Thyroid gland (tissue), 4 donors: ENCODE results near the gene VANGL1. TPM values are rescaled to one million over a fixed set of nuclear protein-coding genes. Genes with fewer than 3 reads are reported as not detected.

Experiments
- DNase-seq, 2 donors: peaks; one replicate each; pipeline ENCODE4 v3.0.0-alpha.2; 2019
- H3K27ac ChIP-seq, 3 donors: fragments of 200-600 bp; sonication (generic); 1 replicate in 2 of 3; 2 replicates in 1 of 3; pipeline ENCODE4 v1.5.1; 2016 to 2019; ENCODE audit warnings: mild to moderate bottlenecking in 1 of 3, moderate library complexity in 1 of 3
- H3K27me3 ChIP-seq: fragments of 200-600 bp; sonication (generic); one replicate; pipeline ENCODE4 v1.5.1; 2019
- H3K36me3 ChIP-seq, 2 donors: fragments of 200-600 bp; sonication (generic); one replicate each; pipeline ENCODE4 v1.5.1; 2016 to 2019
- H3K4me1 ChIP-seq, 2 donors: fragments of 200-600 bp; sonication (generic); one replicate each; pipeline ENCODE4 v1.5.1; 2017 to 2019
- H3K4me3 ChIP-seq, 3 donors: fragments of 200-600 bp; sonication (generic); replicated peaks in 1 of 3; 1 replicate in 2 of 3; 2 replicates in 1 of 3; pipeline ENCODE4 v1.5.1; 2016; ENCODE audit warnings: mild to moderate bottlenecking in 1 of 3
- H3K9me3 ChIP-seq: fragments of 200-600 bp; sonication (generic); one replicate; pipeline ENCODE4 v1.5.1; 2017
- POLR2A ChIP-seq, 2 donors: fragments of 450-650 bp; IDR thresholded peaks; one replicate each; pipeline ENCODE4 v1.6.1; 2017; ENCODE audit warnings: antibody characterized with exemption in 2 of 2, mild to moderate bottlenecking in 2 of 2, moderate library complexity in 1 of 2
- WGBS, 2 donors: methylation state at CpG; one replicate each; pipeline ENCODE4 v1.1.5; 2017; 5-methylcytosine and 5-hydroxymethylcytosine counted together
- intact Hi-C: fragments of 100-400 bp; cut with DNase I; formaldehyde crosslinking; loops from one replicate; pipeline ENCODE4 v1.15.1; 2023
- total RNA-seq, 4 donors: library from RNA; depleted of rRNA; stranded (reverse); fragments of >200 nt; gene quantifications; one replicate each; pipeline ENCODE4 v1.2.3, GENCODE V29; 2016
- TF ChIP-seq, protein P1 (sequence below), 6 experiments: fragments of 200-600 bp in 3 of 6; fragments of 450-650 bp in 3 of 6; sonication (generic) in 3 of 6; IDR thresholded peaks; one replicate each; pipeline ENCODE4 v1.5.1; 2016 to 2019; ENCODE audit warnings: antibody characterized with exemption in 6 of 6, mild to moderate bottlenecking in 2 of 6, inconsistent platforms in 1 of 6, moderate library complexity in 1 of 6

Gene VANGL1
- total RNA-seq, 4 donors from 2014 or later: 10.9 to 22.8 (median 14.8) TPM

DNA sequence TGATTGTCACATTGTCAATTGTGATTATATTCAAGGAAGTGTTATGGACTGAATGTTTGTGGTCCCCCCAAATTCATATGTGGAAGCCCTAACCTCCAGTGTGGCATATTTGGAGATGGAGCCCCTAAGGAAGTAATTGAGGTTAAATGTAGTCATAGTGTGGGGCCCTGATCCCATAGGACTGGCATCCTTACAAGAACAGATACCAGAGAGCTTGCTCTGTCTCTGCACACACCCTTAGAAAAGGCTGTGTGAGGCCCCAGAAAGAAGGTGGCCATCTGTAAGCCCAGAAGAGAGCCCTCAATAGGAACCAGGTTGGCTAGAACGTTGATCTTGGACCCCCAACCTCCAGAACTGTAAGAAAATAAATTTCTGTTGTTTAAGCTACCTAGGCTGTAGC lies 28.1 kb downstream of the VANGL1 start:
- Histone ChIP-seq H3K9me3 (no peaks in the 10 kb centered on the region), H3K4me1 (peaks cover 48 to 50% of the 10 kb centered on the region in 2 donors), H3K4me3 (no peak overlapping the region), H3K27ac (no peak overlapping the region), H3K27me3 (no peaks in the 10 kb centered on the region), H3K36me3 (no peaks in the 10 kb centered on the region)
- WGBS, 2 donors: 90 to 94% methylated on average over 1 of the region's 1 CpG
- TF ChIP-seq, protein P1, sequence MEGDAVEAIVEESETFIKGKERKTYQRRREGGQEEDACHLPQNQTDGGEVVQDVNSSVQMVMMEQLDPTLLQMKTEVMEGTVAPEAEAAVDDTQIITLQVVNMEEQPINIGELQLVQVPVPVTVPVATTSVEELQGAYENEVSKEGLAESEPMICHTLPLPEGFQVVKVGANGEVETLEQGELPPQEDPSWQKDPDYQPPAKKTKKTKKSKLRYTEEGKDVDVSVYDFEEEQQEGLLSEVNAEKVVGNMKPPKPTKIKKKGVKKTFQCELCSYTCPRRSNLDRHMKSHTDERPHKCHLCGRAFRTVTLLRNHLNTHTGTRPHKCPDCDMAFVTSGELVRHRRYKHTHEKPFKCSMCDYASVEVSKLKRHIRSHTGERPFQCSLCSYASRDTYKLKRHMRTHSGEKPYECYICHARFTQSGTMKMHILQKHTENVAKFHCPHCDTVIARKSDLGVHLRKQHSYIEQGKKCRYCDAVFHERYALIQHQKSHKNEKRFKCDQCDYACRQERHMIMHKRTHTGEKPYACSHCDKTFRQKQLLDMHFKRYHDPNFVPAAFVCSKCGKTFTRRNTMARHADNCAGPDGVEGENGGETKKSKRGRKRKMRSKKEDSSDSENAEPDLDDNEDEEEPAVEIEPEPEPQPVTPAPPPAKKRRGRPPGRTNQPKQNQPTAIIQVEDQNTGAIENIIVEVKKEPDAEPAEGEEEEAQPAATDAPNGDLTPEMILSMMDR (IDR thresholded peaks at IDR 0.05): no peak
- TF ChIP-seq POLR2A (IDR thresholded peaks at IDR 0.05): no peak
- intact Hi-C loops: no loop called here
- DNase-seq: no peak

DNA sequence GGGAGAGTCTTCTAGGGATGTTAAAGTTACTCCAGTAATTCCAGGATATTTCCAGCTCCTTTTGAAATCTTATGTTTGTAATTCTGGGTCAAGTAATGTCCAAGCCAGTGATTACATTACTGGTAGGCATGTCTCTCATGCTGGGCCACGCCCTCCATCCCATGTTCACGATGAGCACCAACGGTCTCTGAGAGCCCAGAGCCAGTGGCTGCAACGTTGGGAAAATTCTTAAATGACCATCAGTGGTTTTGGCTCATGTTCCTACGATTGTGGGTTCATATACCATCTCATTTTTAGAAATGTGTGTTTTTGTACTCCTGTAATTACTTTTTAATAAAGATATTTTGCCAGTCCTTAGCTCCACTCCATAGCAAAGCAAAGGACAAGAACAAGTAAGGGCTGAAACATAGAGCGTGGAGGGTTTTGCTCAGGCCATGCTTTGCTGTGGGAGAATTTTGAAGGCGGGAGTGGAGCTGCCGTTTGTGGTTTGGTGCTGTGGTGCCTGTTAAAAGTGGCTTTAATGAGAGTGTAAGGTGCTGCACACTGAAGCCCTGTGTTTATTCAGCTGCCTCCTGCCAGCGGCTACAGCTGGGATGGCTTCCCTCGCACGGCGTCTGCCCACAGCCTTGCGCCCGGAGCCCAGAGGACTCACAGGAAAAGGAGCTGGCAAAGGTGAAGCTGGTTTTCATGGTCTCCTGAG lies 28.9 kb downstream of the VANGL1 start:
- Histone ChIP-seq H3K9me3 (no peaks in the 10 kb centered on the region), H3K27ac (peak overlapping the region in 1 of 3 donors; percentile 1), H3K4me3 (no peak overlapping the region), H3K36me3 (no peaks in the 10 kb centered on the region), H3K4me1 (peaks cover 42% of the 10 kb centered on the region in 2 donors), H3K27me3 (no peaks in the 10 kb centered on the region)
- 43 to 46% methylated on average over 13 to 14 of the region's 14 CpGs for WGBS, 2 donors
- TF ChIP-seq POLR2A (IDR thresholded peaks at IDR 0.05): no peak
- TF ChIP-seq, protein P1 (IDR thresholded peaks at IDR 0.05): no peak
- DNase-seq: peak; percentile 64 to 77
- intact Hi-C loops: no loop called here

DNA sequence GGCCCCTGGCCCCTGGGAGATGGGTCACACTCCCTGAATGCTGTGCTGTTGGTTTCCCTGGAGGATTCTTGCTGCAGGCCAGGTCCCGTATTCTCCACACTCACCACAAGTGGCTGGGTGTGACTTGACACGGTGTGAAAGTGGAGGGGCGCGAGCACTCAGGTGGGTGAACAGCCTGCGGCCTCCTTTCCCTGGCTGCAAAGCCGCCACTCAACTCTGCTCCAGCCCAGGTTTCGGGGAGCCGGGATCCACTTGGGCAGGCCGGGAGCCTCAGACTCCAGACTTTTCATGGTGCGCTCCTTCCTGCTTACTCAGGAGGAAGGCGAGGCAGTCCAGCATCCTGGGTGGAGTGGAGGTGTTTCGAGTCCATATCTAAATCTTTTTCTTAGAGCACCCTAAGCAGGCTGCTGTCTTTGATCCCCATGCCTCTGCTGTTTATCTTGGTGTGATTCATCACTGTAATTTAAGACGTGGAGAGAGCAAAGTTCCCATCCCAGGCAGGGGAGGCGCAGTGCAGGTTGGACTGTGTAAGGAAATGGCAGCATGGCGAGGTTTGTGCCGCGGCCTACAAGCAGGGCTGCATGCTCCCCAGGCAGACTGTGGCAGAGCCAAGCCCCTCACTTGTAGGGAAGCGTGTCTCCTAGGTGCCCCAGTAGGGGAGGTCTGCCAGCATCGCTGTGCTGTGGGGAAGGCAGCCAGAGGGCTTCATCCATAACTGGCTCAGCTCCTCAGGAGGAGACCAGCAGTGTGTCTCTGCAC lies 29.6 kb downstream of the VANGL1 start:
- intact Hi-C loops: no loop called here
- H3K27ac ChIP-seq: peak overlapping the region in 1 of 3 donors; percentile 1

DNA sequence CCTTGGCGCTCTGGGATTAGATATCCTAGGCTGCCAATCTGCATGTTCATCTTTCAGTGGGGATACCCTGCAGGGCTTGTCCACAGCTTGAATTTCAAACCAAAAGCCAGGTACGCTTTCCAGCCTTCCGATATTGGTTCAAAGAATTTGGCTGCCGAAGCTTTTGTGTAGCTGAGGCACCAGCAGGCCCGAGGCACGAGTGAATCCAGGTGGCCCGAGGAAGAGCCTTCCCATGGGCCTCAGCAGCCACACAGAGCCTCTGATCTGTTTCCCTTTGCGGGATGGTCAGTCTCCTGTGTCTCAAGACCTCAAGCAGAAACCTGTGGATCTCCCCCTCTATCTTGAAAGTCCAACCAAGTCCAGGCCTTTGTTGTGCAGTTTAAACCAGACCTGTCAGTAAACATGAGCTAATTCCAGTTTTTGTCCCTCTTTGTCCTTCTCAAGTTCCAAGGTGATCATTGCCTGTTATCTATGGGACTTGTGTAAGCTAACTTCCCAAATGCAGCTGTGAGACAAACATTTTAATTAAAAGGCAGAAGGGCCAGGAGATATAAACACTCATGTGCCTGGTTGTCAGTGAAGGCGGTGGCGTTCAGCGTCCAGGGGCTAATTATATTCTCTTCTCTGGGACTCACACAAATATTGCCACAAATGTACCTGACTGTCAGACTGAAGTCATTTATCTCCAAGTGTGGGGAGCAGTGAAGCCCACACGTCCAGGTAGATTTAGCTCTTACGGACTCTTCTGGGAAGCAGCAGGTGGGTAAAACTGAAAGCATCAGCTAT lies 30.6 kb downstream of the VANGL1 start:
- intact Hi-C loops: no loop called here

More for the DNA sequence above, 29.6 kb downstream of the VANGL1 start:
- TF ChIP-seq POLR2A (IDR thresholded peaks at IDR 0.05): no peak
- TF ChIP-seq, protein P1 (IDR thresholded peaks at IDR 0.05): no peak
- peaks cover 37 to 40% of the 10 kb centered on the region in 2 donors for H3K4me1 ChIP-seq
- H3K9me3 ChIP-seq: no peaks in the 10 kb centered on the region
- no peak overlapping the region for H3K4me3 ChIP-seq
- H3K36me3 ChIP-seq: no peaks in the 10 kb centered on the region
- no peaks in the 10 kb centered on the region for H3K27me3 ChIP-seq
- 74 to 76% methylated on average over 16 to 17 of the region's 19 CpGs for WGBS, 2 donors
- peak in 1 of 2 donors; percentile 55 for DNase-seq

More for the DNA sequence above, 30.6 kb downstream of the VANGL1 start:
- Histone ChIP-seq H3K27me3 (no peaks in the 10 kb centered on the region), H3K4me1 (peaks cover 36 to 39% of the 10 kb centered on the region in 2 donors), H3K27ac (no peak overlapping the region), H3K9me3 (no peaks in the 10 kb centered on the region), H3K36me3 (no peaks in the 10 kb centered on the region), H3K4me3 (no peak overlapping the region)
- TF ChIP-seq POLR2A (IDR thresholded peaks at IDR 0.05): no peak
- TF ChIP-seq, protein P1 (IDR thresholded peaks at IDR 0.05): no peak
- 95 to 97% methylated on average over 12 to 13 of the region's 13 CpGs for WGBS, 2 donors
- DNase-seq: no peak
